Lower lobe of right lung (tissue), 2 donors: Measurements from ENCODE around the gene KIF2A. TPM values are rescaled to one million over a fixed set of nuclear protein-coding genes. Genes with fewer than 3 reads are reported as not detected.

Experiments
- ATAC-seq, 2 donors: fragments of 200-7000 bp; cut with Tn5 transposase; one replicate each; pipeline ENCODE4 v1.9.1; 2020 to 2022; ENCODE audit warnings: mild to moderate bottlenecking in 2 of 2, moderate library complexity in 2 of 2
- DNase-seq: peaks from one replicate; pipeline ENCODE4 v3.0.0-alpha.2; 2020
- H3K27ac ChIP-seq: fragments of 200-600 bp; one replicate; pipeline ENCODE4 v1.8.0; 2022
- H3K27me3 ChIP-seq: fragments of 200-600 bp; one replicate; pipeline ENCODE4 v1.8.0; 2022; ENCODE audit warnings: low read depth
- H3K36me3 ChIP-seq: fragments of 200-600 bp; one replicate; pipeline ENCODE4 v1.8.0; 2022; ENCODE audit warnings: mild to moderate bottlenecking
- H3K4me1 ChIP-seq: fragments of 200-600 bp; one replicate; pipeline ENCODE4 v1.8.0; 2022
- H3K4me3 ChIP-seq: fragments of 200-600 bp; one replicate; pipeline ENCODE4 v1.8.0; 2022; ENCODE audit warnings: mild to moderate bottlenecking
- H3K9me3 ChIP-seq: fragments of 200-600 bp; one replicate; pipeline ENCODE4 v1.8.0; 2022
- CTCF ChIP-seq: fragments of 200-600 bp; IDR thresholded peaks from one replicate; pipeline ENCODE4 v1.8.0; 2022; ENCODE audit warnings: antibody characterized with exemption, mild to moderate bottlenecking
- intact Hi-C: fragments of 100-400 bp; cut with DNase I; formaldehyde crosslinking; loops from one replicate; pipeline ENCODE4 v1.11.0; 2022
- total RNA-seq: library from RNA; stranded (reverse); fragmentation: NEBNext Ultra II Directional; extraction: Animal tissue kit (Norgen Biotek cat#: 25700); gene quantifications from one replicate; pipeline ENCODE4 v1.2.1, GENCODE V29; 2021
- donor health status: DM: no; HTN: yes; CAD: no; lungs with severe emphysema.

The KIF2A gene
- total RNA-seq, 1 donor from 2014 or later = 23.5 TPM

DNA sequence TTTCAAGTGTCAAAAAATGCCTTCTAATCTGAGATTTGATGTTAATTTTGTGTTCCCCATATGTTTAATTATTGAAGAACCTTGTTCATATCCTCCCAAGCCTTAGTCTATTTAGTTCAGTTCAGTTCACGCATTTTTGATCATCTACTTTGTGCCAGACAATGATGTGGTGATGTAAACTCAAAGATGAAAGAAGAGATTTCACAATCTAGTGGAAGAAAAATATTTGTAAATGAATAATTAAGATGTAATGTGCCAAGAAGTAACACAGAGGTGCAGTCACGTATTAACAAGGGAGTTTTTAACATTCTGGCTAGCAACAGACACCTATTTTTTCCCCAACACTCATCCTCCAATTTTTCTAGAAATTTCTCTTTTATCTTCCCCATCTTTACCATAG lies 22.1 kb upstream of the KIF2A start:
- no peak for ATAC-seq
- H3K4me1 ChIP-seq = no peaks in the 10 kb centered on the region
- no peaks in the 10 kb centered on the region for H3K9me3 ChIP-seq
- no peaks in the 10 kb centered on the region for H3K36me3 ChIP-seq
- H3K27ac ChIP-seq = no peak overlapping the region
- H3K4me3 ChIP-seq = no peak overlapping the region
- TF ChIP-seq CTCF = no peak
- H3K27me3 ChIP-seq = no peaks in the 10 kb centered on the region
- intact Hi-C loops = no loop called here
- no peak for DNase-seq

GRCh38 chr5:62284946-62285891 lies 20.8 kb upstream of the KIF2A start:
- Histone ChIP-seq H3K36me3 (no peaks in the 10 kb centered on the region), H3K27me3 (no peaks in the 10 kb centered on the region), H3K4me3 (no peak overlapping the region), H3K4me1 (no peaks in the 10 kb centered on the region), H3K27ac (no peak overlapping the region), H3K9me3 (no peaks in the 10 kb centered on the region)
- DNase-seq (no peak), ATAC-seq (no peak)
- TF ChIP-seq CTCF = no peak
- intact Hi-C loops = no loop called here

DNA sequence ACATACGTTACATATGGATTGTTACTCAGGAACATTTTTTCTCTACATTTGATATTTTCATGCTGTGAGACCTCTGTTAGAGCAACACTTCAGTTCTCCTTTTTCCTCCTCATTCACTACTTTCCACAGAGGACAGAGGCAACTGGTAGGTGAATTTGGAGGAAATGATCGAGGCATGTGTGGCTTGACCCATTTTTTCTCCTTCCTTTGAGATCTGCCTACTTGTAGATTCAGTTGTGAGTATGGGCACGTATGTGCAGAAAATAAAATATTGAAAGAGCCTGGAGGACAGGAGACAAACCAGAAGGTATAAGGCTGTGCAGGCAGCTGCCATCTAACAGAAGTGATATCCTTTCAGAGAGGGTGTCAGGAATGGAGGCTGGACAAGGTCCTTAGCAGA lies 19.2 kb upstream of the KIF2A start:
- no peaks in the 10 kb centered on the region for H3K4me1 ChIP-seq
- no peaks in the 10 kb centered on the region for H3K36me3 ChIP-seq
- no peaks in the 10 kb centered on the region for H3K27me3 ChIP-seq
- no peak overlapping the region for H3K27ac ChIP-seq
- intact Hi-C loops = no loop called here
- no peaks in the 10 kb centered on the region for H3K9me3 ChIP-seq
- DNase-seq (no peak), ATAC-seq (no peak)
- H3K4me3 ChIP-seq = no peak overlapping the region
- no peak for TF ChIP-seq CTCF

DNA sequence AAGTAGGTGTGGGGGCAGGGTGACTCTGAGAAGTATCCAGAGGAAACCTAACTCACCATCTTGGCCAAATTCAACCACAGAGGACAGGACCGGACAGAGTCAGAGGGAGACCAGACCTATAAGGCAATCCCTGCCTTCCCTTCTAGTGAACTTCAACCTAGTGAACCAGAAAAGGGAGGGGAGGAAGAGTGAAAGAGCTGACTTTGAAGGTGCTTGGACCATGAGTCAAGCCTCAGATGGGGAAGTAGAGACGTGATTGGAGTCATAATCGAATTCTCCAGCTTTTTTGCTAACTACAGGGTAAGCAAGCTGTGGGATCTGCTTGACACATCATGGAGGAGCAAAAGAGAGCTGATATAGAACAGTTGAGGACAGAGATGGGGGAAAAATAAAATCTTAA lies 18.8 kb upstream of the KIF2A start:
- DNase-seq (no peak), ATAC-seq (no peak)
- Histone ChIP-seq H3K27ac (no peak overlapping the region), H3K4me1 (no peaks in the 10 kb centered on the region), H3K4me3 (no peak overlapping the region), H3K36me3 (no peaks in the 10 kb centered on the region), H3K9me3 (no peaks in the 10 kb centered on the region), H3K27me3 (no peaks in the 10 kb centered on the region)
- intact Hi-C loops = no loop called here
- TF ChIP-seq CTCF = no peak

DNA sequence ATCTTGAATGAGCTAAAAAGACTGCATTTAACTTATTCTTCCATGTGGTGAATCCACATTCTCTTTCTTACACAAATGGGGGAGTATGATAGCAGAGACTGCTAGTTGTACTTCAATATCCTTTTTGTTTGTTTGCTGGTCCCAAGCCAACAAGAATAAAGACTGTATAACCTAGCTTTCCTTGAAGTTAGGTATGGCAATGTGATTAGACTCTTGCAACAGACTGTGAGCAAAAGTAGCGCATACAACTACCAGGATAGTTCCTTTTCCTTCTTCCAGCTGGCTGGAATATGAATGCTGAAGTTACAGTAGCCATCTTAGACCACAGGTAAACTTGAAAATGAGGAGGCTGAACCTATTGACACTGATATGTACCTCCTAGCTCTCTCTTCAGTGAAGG lies 17.9 kb upstream of the KIF2A start:
- no peak for ATAC-seq
- H3K9me3 ChIP-seq = no peaks in the 10 kb centered on the region
- H3K27ac ChIP-seq = no peak overlapping the region
- H3K36me3 ChIP-seq = no peaks in the 10 kb centered on the region
- no peaks in the 10 kb centered on the region for H3K4me1 ChIP-seq
- no peak for TF ChIP-seq CTCF
- DNase-seq = no peak
- no peaks in the 10 kb centered on the region for H3K27me3 ChIP-seq
- no peak overlapping the region for H3K4me3 ChIP-seq
- intact Hi-C loops = no loop called here
